Endothelial cell of umbilical vein (primary cell): ENCODE results near the gene PAK4. TPM values are rescaled to one million over a fixed set of nuclear protein-coding genes. Genes with fewer than 3 reads are reported as not detected.

Experiments
- BruUV-seq: library from RNA; stranded (reverse); fragments of 400-500 nt; replicated peaks from 2 replicates; lab custom pipeline; 2021; lab: Mats Ljungman, UMichigan
- CTCF ChIA-PET: fragments of 300-600, 350-600 bp; sonication (Branson Sonifier 250); formaldehyde crosslinking; loops from one replicate; lab custom pipeline; 2021; ENCODE audit warnings: antibody characterized with exemption, inconsistent platforms; lab: Charles Lee
- POLR2A ChIA-PET: fragments of 300-600, 350-600 bp; sonication (Branson Sonifier 250); formaldehyde crosslinking; loops from one replicate; lab custom pipeline; 2021; ENCODE audit warnings: antibody characterized with exemption, inconsistent platforms; lab: Charles Lee
- DNase-seq: peaks from one replicate; pipeline ENCODE4 v3.0.0-alpha.2; 2011; ENCODE audit warnings: low read depth, low spot score
- FAIRE-seq: peaks from 2 replicates; lab custom pipeline; 2011; peaks lifted over from hg19 to GRCh38; lab: Jason Lieb, UNC
- H2AFZ ChIP-seq: 2 replicates; pipeline ENCODE4 v1.6.0; 2012; ENCODE audit warnings: low read depth, low read length, control low read depth, inconsistent platforms
- H3K27ac ChIP-seq: 2 replicates; pipeline ENCODE4 v1.5.1; 2011; ENCODE audit warnings: low read depth, mild to moderate bottlenecking, control low read depth, low read length, moderate library complexity; ENCODE audit not compliant: insufficient read depth
- H3K27me3 ChIP-seq, 2 experiments: 2 replicates each; pipeline versions ENCODE4 v1.6.0 to v1.6.1; 2011; ENCODE audit warnings: low read length in 2 of 2, mixed read lengths in 1 of 2; ENCODE audit not compliant: control insufficient read depth in 2 of 2, insufficient read depth in 2 of 2
- H3K36me3 ChIP-seq, 2 experiments: 2 replicates in 1 of 2; 3 replicates in 1 of 2; pipeline ENCODE4 v1.5.1; 2011; ENCODE audit warnings: low read length in 2 of 2, mild to moderate bottlenecking in 1 of 2, moderate library complexity in 1 of 2; ENCODE audit not compliant: control insufficient read depth in 2 of 2, insufficient read depth in 2 of 2; ENCODE audit errors: extremely low read depth in 1 of 2
- H3K4me1 ChIP-seq: 3 replicates; pipeline ENCODE4 v1.5.1; 2011; ENCODE audit warnings: mild to moderate bottlenecking, low read length; ENCODE audit not compliant: control insufficient read depth, insufficient read depth; ENCODE audit errors: extremely low read depth
- H3K4me2 ChIP-seq: 2 replicates; pipeline ENCODE4 v1.6.1; 2011; ENCODE audit warnings: low read length, control low read depth, mixed read lengths; ENCODE audit not compliant: insufficient read depth
- H3K4me3 ChIP-seq, 3 experiments: fragments of 200-600 bp in 1 of 3; sonication (generic), shearing (Covaris generic) in 1 of 3; replicated peaks in 1 of 3; 2 replicates each; pipeline ENCODE4 v1.5.1; 2011 to 2016; ENCODE audit warnings: control low read depth in 3 of 3, low read length in 3 of 3, mild to moderate bottlenecking in 2 of 3, inconsistent platforms in 1 of 3, low read depth in 1 of 3, moderate library complexity in 1 of 3; ENCODE audit not compliant: insufficient read depth in 1 of 3
- H3K79me2 ChIP-seq: 2 replicates; pipeline ENCODE4 v1.6.0; 2012; ENCODE audit warnings: low read length, inconsistent platforms; ENCODE audit not compliant: control insufficient read depth, insufficient read depth
- H3K9ac ChIP-seq: replicated peaks from 2 replicates; pipeline ENCODE3; 2011; ENCODE audit warnings: low read length, control low read depth; ENCODE audit not compliant: insufficient read depth; ENCODE audit errors: extremely low read depth
- H3K9me1 ChIP-seq: replicated peaks from 3 replicates; pipeline ENCODE4 v1.6.0; 2011; ENCODE audit warnings: mild to moderate bottlenecking, low read length; ENCODE audit not compliant: control insufficient read depth, insufficient read depth; ENCODE audit errors: extremely low read depth
- H3K9me3 ChIP-seq: replicated peaks from 2 replicates; pipeline ENCODE4 v1.5.1; 2012; ENCODE audit warnings: low read length, inconsistent platforms; ENCODE audit not compliant: control insufficient read depth, insufficient read depth
- H4K20me1 ChIP-seq: replicated peaks from 2 replicates; pipeline ENCODE3; 2011; ENCODE audit warnings: mild to moderate bottlenecking, low read length; ENCODE audit not compliant: control insufficient read depth, insufficient read depth; ENCODE audit errors: extremely low read depth
- CTCF ChIP-seq, 2 donors: IDR thresholded peaks; 1 replicate in 1 of 2; 2 replicates in 1 of 2; pipeline ENCODE4 v1.5.1; 2011; ENCODE audit warnings: low read length in 2 of 2, mild to moderate bottlenecking in 2 of 2, moderate library complexity in 2 of 2, control low read depth in 1 of 2, inconsistent platforms in 1 of 2, low read depth in 1 of 2; ENCODE audit not compliant: insufficient read depth in 1 of 2; ENCODE audit errors: extremely low read depth in 1 of 2
- EZH2 ChIP-seq: IDR thresholded peaks from 2 replicates; pipeline ENCODE4 v1.6.1; 2012; ENCODE audit warnings: borderline replicate concordance, low read depth, mild to moderate bottlenecking, moderate library complexity, low read length, inconsistent platforms; ENCODE audit not compliant: severe bottlenecking
- FOS ChIP-seq: IDR thresholded peaks from 2 replicates; pipeline ENCODE4 v1.6.1; 2011; ENCODE audit warnings: mild to moderate bottlenecking, low read length, moderate library complexity, borderline replicate concordance; ENCODE audit not compliant: insufficient read depth
- GATA2 ChIP-seq: IDR thresholded peaks from 2 replicates; pipeline ENCODE4 v1.7.0; 2011; ENCODE audit warnings: low read depth, mild to moderate bottlenecking, moderate library complexity, mixed read lengths, low read length; ENCODE audit not compliant: insufficient read length, insufficient read depth
- JUN ChIP-seq: IDR thresholded peaks from 2 replicates; pipeline ENCODE4 v1.6.1; 2011; ENCODE audit warnings: borderline replicate concordance, low read depth; ENCODE audit not compliant: insufficient read length, insufficient read depth
- MAX ChIP-seq: IDR thresholded peaks from 2 replicates; pipeline ENCODE4 v1.6.1; 2011; ENCODE audit not compliant: insufficient read depth, insufficient read length
- MYC ChIP-seq: IDR thresholded peaks from one replicate; pipeline ENCODE4 v1.6.1; 2011; ENCODE audit warnings: mild to moderate bottlenecking, low read depth, low read length
- POLR2A ChIP-seq: IDR thresholded peaks from 2 replicates; pipeline ENCODE4 v1.6.1; 2012; ENCODE audit warnings: low read depth, mild to moderate bottlenecking, control low read depth, low read length
- POLR2AphosphoS5 ChIP-seq: IDR thresholded peaks from 2 replicates; pipeline ENCODE4 v1.6.1; 2012; ENCODE audit warnings: low read depth, mild to moderate bottlenecking, control low read depth, low read length, moderate library complexity; ENCODE audit not compliant: insufficient read depth
- dilution Hi-C: fragments of 300-500 bp; cut with MboI; formaldehyde crosslinking; loops from one replicate; pipeline ENCODE4 v1.15.0; 2019; ENCODE audit warnings: low sequenced_read_pairs; ENCODE audit not compliant: extremely low pct_ligation_motif_present
- intact Hi-C: fragments of 100-400 bp; cut with micrococcal nuclease; formaldehyde crosslinking; loops from one replicate; pipeline ENCODE4 v1.10.0; 2022
- polyA plus RNA-seq, 4 experiments: library from polyadenylated mRNA; depleted of rRNA in 3 of 4; stranded (reverse) in 3 of 4; unstranded in 1 of 4; fragments of >200 nt; gene quantifications; 2 replicates each; pipeline versions ENCODE4 v1.2.1 to v1.2.3, GENCODE V29; 2011 to 2012; ENCODE audit warnings: missing spikeins in 1 of 4
- total RNA-seq: library from RNA; stranded (reverse); gene quantifications from 2 replicates; pipeline ENCODE4 v1.2.3, GENCODE V29; 2021

PAK4 gene
- total and polyA plus RNA-seq, 2 donors (not counting 3 experiments of a cell fraction or from before 2014, with no cell fraction given): 39.8 to 55.4 TPM

- DNase-seq (no peak), FAIRE-seq (no peak)
- TF ChIP-seq JUN: no peak
- no peak for TF ChIP-seq CTCF (IDR thresholded peaks at IDR 0.05; ENCODE audit: extremely low read depth in 1 of 2, insufficient read depth in 1 of 2, low read depth in 1 of 2, low read length in 2 of 2)
- TF ChIP-seq POLR2A: no peak
- no peak for TF ChIP-seq MYC
- TF ChIP-seq EZH2: no peak
- no peak for TF ChIP-seq MAX
- TF ChIP-seq GATA2: no peak
- TF ChIP-seq FOS: no peak
- TF ChIP-seq POLR2AphosphoS5: no peak
- H3K27ac ChIP-seq: no peak overlapping the region
- H3K79me2 ChIP-seq: peaks cover 76% of the 10 kb centered on the region
- dilution Hi-C loops: no loop called here
- ChIA-PET CTCF (interaction anchor here (1.6 kb wide), 1 partner anchor 10 kb away, joined by 4 read pairs; no protein-coding TSS in a partner anchor), POLR2A (interaction anchor here (0.7 kb wide), 1 partner anchor 54 kb away, joined by 4 read pairs; no protein-coding TSS in a partner anchor)
- H3K4me1 ChIP-seq: no peaks in the 10 kb centered on the region
- no peaks in the 10 kb centered on the region for H3K36me3 ChIP-seq
- no peaks in the 10 kb centered on the region for H3K9me1 ChIP-seq
- H2AFZ ChIP-seq: no peak overlapping the region
- H4K20me1 ChIP-seq: no peaks in the 10 kb centered on the region
- intact Hi-C loops: no loop called here
- H3K4me2 ChIP-seq: no peak overlapping the region
- H3K9me3 ChIP-seq: no peaks in the 10 kb centered on the region
- H3K4me3 ChIP-seq: no peak overlapping the region
- H3K27me3 ChIP-seq: no peaks in the 10 kb centered on the region
- BruUV-seq: no TSS peak
- H3K9ac ChIP-seq: no peak overlapping the region
Observed at GRCh38 chr19:39138221-39139211, 12.9 kb downstream of the PAK4 start.
